Measurements from ENCODE around the gene LRCH2. TPM values are rescaled to one million over a fixed set of nuclear protein-coding genes. Genes with fewer than 3 reads are reported as not detected.

The LRCH2 gene
- total RNA-seq, 2 experiments from 2014 or later = not detected

DNA sequence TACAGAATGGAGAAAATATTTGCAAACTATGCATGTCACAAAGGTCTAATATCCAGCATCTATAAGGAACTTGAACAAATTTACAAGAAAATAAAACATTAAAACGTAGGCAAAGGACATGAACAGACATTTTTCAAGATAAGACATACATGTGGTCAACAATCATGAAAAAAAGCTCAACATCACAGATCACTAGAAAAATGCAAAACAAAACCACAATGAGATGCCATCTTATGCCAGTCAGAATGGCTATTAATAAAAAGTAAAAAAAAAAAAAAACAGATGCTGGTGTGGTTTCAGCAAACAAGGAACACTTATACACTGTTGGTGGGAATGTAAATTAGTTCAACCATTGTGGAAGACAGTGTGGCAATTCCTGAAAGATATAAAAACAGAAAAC lies 140.7 kb downstream of the LRCH2 start:
- no peak for DNase-seq (ENCODE audit: low spot score)
- no peaks in the 10 kb centered on the region for H4K20me1 ChIP-seq (ENCODE audit: insufficient read depth, low read length)
- CTCF ChIA-PET (ENCODE audit: unreplicated experiment) = no interaction called here
- H3K36me3 ChIP-seq (ENCODE audit: insufficient read depth, low read length) = no peaks in the 10 kb centered on the region
- H3K9me2 ChIP-seq (ENCODE audit: insufficient read depth, low read length) = no peaks in the 10 kb centered on the region
- intact Hi-C loops (cut with micrococcal nuclease; ENCODE audit: unreplicated experiment) = no loop called here
- H3K4me3 ChIP-seq (ENCODE audit: low read depth, low read length, poor library complexity, severe bottlenecking) = no peak overlapping the region
- no peak overlapping the region for H3K27ac ChIP-seq (ENCODE audit: low read depth, low read length, poor library complexity, severe bottlenecking)
- no peaks in the 10 kb centered on the region for H3K4me1 ChIP-seq (ENCODE audit: insufficient read depth, low read length, poor library complexity, severe bottlenecking)
- no peaks in the 10 kb centered on the region for H3K9me3 ChIP-seq (ENCODE audit: low read length)
- no peak overlapping the region for H3K4me2 ChIP-seq (ENCODE audit: low read length)
- BruUV-seq (replicated peaks) = no TSS peak
- POLR2A ChIA-PET = no interaction called here
- no peak overlapping the region for H2AFZ ChIP-seq (ENCODE audit: low read length)
- no peak for TF ChIP-seq EZH2phosphoT487 (IDR thresholded peaks at IDR 0.05; ENCODE audit: borderline replicate concordance, low read depth, low read length)
- TF ChIP-seq CTCF (conservative IDR thresholded peaks at IDR 0.05; ENCODE audit: low read length) = no peak
- no peaks in the 10 kb centered on the region for H3K79me2 ChIP-seq (ENCODE audit: insufficient read depth, low read depth, low read length)

- no peaks in the 10 kb centered on the region for H3K36me3 ChIP-seq (ENCODE audit: insufficient read depth, low read length)
- H3K9me2 ChIP-seq (ENCODE audit: insufficient read depth, low read length) = no peaks in the 10 kb centered on the region
- DNase-seq (ENCODE audit: low spot score) = no peak
- no peak overlapping the region for H2AFZ ChIP-seq (ENCODE audit: low read length)
- H3K9me3 ChIP-seq (ENCODE audit: low read length) = no peaks in the 10 kb centered on the region
- H3K27ac ChIP-seq (ENCODE audit: low read depth, low read length, poor library complexity, severe bottlenecking) = no peak overlapping the region
- no peaks in the 10 kb centered on the region for H4K20me1 ChIP-seq (ENCODE audit: insufficient read depth, low read length)
- no peak overlapping the region for H3K4me3 ChIP-seq (ENCODE audit: low read depth, low read length, poor library complexity, severe bottlenecking)
- no peaks in the 10 kb centered on the region for H3K4me1 ChIP-seq (ENCODE audit: insufficient read depth, low read length, poor library complexity, severe bottlenecking)
- intact Hi-C loops (cut with micrococcal nuclease; ENCODE audit: unreplicated experiment) = no loop called here
- CTCF ChIA-PET (ENCODE audit: unreplicated experiment) = no interaction called here
- H3K79me2 ChIP-seq (ENCODE audit: insufficient read depth, low read depth, low read length) = no peaks in the 10 kb centered on the region
- POLR2A ChIA-PET = no interaction called here
- BruUV-seq (replicated peaks) = no TSS peak
- no peak overlapping the region for H3K4me2 ChIP-seq (ENCODE audit: low read length)
- TF ChIP-seq CTCF (conservative IDR thresholded peaks at IDR 0.05; ENCODE audit: low read length) (no peak), EZH2phosphoT487 (IDR thresholded peaks at IDR 0.05; ENCODE audit: borderline replicate concordance, low read depth, low read length) (no peak)
Measured at GRCh38 chrX:115089419-115089818, 144.5 kb downstream of the LRCH2 start.

- Histone ChIP-seq H4K20me1 (ENCODE audit: insufficient read depth, low read length) (no peaks in the 10 kb centered on the region), H2AFZ (ENCODE audit: low read length) (no peak overlapping the region), H3K9me2 (ENCODE audit: insufficient read depth, low read length) (no peaks in the 10 kb centered on the region), H3K79me2 (ENCODE audit: insufficient read depth, low read depth, low read length) (no peaks in the 10 kb centered on the region), H3K36me3 (ENCODE audit: insufficient read depth, low read length) (no peaks in the 10 kb centered on the region), H3K4me2 (ENCODE audit: low read length) (no peak overlapping the region), H3K27ac (ENCODE audit: low read depth, low read length, poor library complexity, severe bottlenecking) (no peak overlapping the region), H3K4me1 (ENCODE audit: insufficient read depth, low read length, poor library complexity, severe bottlenecking) (no peaks in the 10 kb centered on the region), H3K4me3 (ENCODE audit: low read depth, low read length, poor library complexity, severe bottlenecking) (no peak overlapping the region), H3K9me3 (ENCODE audit: low read length) (no peaks in the 10 kb centered on the region)
- ChIA-PET POLR2A (no interaction called here), CTCF (ENCODE audit: unreplicated experiment) (no interaction called here)
- intact Hi-C loops (cut with micrococcal nuclease; ENCODE audit: unreplicated experiment) = no loop called here
- TF ChIP-seq CTCF (conservative IDR thresholded peaks at IDR 0.05; ENCODE audit: low read length) (no peak), EZH2phosphoT487 (IDR thresholded peaks at IDR 0.05; ENCODE audit: borderline replicate concordance, low read depth, low read length) (no peak)
- no TSS peak for BruUV-seq (replicated peaks)
- no peak for DNase-seq (ENCODE audit: low spot score)
Measured at GRCh38 chrX:115068896-115069295, 165.0 kb downstream of the LRCH2 start.

Measured in OCI-LY7 (cell line).